ENCODE results near the gene PRPF4. TPM values are rescaled to one million over a fixed set of nuclear protein-coding genes. Genes with fewer than 3 reads are reported as not detected.
"Not testable (repeated sequence)": the region's sequence is repeated elsewhere in the genome, so short reads cannot be mapped to it uniquely, and the experiment has no call there.

PRPF4 gene
- polyA plus RNA-seq, 2 donors = 5.1 to 11.3 TPM

DNA sequence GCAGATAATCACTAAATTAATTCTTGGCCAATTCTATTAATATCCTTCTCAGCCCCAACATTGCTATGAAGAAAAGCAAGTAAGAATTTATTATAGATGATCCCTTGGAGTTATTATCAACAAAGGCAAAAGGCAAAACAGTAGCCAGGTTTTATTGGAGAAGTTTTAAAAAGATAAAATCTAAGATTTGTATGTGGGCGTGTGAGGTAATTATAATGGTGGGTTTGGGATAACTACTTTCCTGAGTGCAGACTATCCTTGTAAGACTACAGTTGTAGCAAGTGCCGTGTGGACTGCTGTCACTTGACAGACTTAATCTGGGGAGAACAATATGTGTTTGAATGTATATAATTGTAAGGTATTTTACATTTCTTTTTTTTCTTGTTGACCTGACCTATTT lies 30.9 kb upstream of the PRPF4 start:
- Histone ChIP-seq H3K27me3 (ENCODE audit: control insufficient read depth in 1 of 2, insufficient read depth in 2 of 2, low read length in 2 of 2) (no peaks in the 10 kb centered on the region), H3K27ac (ENCODE audit: low read depth in 2 of 2, low read length in 1 of 2) (no peak overlapping the region), H3K9me3 (ENCODE audit: control insufficient read depth in 2 of 2, insufficient read depth in 1 of 2, low read depth in 1 of 2, low read length in 1 of 2) (no peaks in the 10 kb centered on the region), H3K36me3 (ENCODE audit: control insufficient read depth in 2 of 2, insufficient read depth in 2 of 2, low read length in 1 of 2) (no peaks in the 10 kb centered on the region), H3K4me3 (ENCODE audit: low read depth in 1 of 2, low read length in 2 of 2) (no peak overlapping the region), H3K4me1 (ENCODE audit: control insufficient read depth in 2 of 2, insufficient read depth in 2 of 2, low read length in 1 of 2) (no peaks in the 10 kb centered on the region)
- 81 to 93% methylated on average over 2 of the region's 2 CpGs for WGBS, 2 donors

DNA sequence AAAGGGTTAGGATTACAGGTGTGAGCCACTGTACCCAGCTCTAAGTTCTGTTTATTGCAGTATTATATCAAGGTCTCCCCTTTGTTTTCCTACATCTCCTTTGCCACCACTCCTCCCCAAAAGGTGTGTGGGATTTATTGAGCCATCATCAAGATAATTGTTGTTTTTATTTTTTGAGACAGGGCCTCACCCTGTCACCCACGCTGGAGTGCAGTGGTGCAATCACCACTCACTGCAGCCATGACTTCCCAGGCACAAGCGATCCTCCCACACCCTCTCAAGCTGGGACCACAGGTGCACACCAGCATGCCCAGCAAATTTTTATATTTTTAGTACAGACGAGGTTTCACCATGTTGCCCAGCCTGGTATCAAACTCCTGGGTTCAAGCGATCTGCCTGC lies 29.6 kb upstream of the PRPF4 start:
- no peaks in the 10 kb centered on the region for H3K9me3 ChIP-seq (ENCODE audit: control insufficient read depth in 2 of 2, insufficient read depth in 1 of 2, low read depth in 1 of 2, low read length in 1 of 2)
- no peaks in the 10 kb centered on the region for H3K36me3 ChIP-seq (ENCODE audit: control insufficient read depth in 2 of 2, insufficient read depth in 2 of 2, low read length in 1 of 2)
- no peak overlapping the region for H3K4me3 ChIP-seq (ENCODE audit: low read depth in 1 of 2, low read length in 2 of 2)
- WGBS, 2 donors = 88 to 92% methylated on average over 4 of the region's 4 CpGs
- no peaks in the 10 kb centered on the region for H3K27me3 ChIP-seq (ENCODE audit: control insufficient read depth in 1 of 2, insufficient read depth in 2 of 2, low read length in 2 of 2)
- H3K4me1 ChIP-seq (ENCODE audit: control insufficient read depth in 2 of 2, insufficient read depth in 2 of 2, low read length in 1 of 2) = no peaks in the 10 kb centered on the region
- H3K27ac ChIP-seq (ENCODE audit: low read depth in 2 of 2, low read length in 1 of 2) = no peak overlapping the region

DNA sequence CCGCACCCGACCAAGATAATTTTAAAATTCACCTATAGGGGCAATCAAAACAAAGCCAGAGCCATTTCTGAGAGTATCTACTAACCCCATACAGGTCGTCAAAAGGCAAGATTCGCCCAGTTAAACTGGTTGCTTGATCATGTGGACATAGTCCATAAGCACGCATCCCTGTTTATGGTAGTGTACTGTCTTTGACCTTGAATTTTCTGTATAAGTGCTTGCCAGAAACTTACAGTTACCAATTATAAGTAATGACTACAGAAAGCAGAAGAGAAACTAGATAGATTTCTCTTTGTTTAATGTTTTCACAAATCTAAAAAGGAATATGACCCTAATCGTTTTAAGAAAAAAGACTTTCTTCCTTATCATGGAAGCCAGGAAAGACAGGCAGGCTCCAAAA lies 28.5 kb upstream of the PRPF4 start:
- WGBS, 2 donors = 88 to 91% methylated on average over 6 of the region's 6 CpGs
- no peaks in the 10 kb centered on the region for H3K9me3 ChIP-seq (ENCODE audit: control insufficient read depth in 2 of 2, insufficient read depth in 1 of 2, low read depth in 1 of 2, low read length in 1 of 2)
- H3K36me3 ChIP-seq (ENCODE audit: control insufficient read depth in 2 of 2, insufficient read depth in 2 of 2, low read length in 1 of 2) = no peaks in the 10 kb centered on the region
- H3K4me3 ChIP-seq (ENCODE audit: low read depth in 1 of 2, low read length in 2 of 2) = no peak overlapping the region
- H3K27me3 ChIP-seq (ENCODE audit: control insufficient read depth in 1 of 2, insufficient read depth in 2 of 2, low read length in 2 of 2) = no peaks in the 10 kb centered on the region
- H3K27ac ChIP-seq (ENCODE audit: low read depth in 2 of 2, low read length in 1 of 2) = no peak overlapping the region
- no peaks in the 10 kb centered on the region for H3K4me1 ChIP-seq (ENCODE audit: control insufficient read depth in 2 of 2, insufficient read depth in 2 of 2, low read length in 1 of 2)

DNA sequence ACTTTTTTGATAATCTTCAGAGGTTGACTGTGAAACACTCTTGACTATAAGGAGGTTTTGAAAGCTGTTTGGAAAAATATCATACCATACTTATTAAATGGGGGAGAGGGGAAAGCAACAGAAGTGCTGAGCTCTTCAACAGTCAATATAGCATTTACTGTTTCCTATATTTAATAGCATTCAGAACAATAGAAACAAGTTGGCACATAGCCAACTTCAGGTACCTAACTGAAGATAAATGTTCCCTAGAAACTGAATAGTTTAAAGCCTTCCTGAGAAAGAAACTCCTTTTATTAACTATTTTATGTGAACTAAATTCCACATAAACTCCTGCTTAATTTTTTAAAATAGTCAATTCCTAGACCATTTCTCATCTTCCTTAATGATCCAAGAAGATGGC lies 27.8 kb upstream of the PRPF4 start:
- Histone ChIP-seq H3K4me3 (ENCODE audit: low read depth in 1 of 2, low read length in 2 of 2) (no peak overlapping the region), H3K9me3 (ENCODE audit: control insufficient read depth in 2 of 2, insufficient read depth in 1 of 2, low read depth in 1 of 2, low read length in 1 of 2) (no peaks in the 10 kb centered on the region), H3K4me1 (ENCODE audit: control insufficient read depth in 2 of 2, insufficient read depth in 2 of 2, low read length in 1 of 2) (no peaks in the 10 kb centered on the region), H3K36me3 (ENCODE audit: control insufficient read depth in 2 of 2, insufficient read depth in 2 of 2, low read length in 1 of 2) (no peaks in the 10 kb centered on the region), H3K27ac (ENCODE audit: low read depth in 2 of 2, low read length in 1 of 2) (no peak overlapping the region), H3K27me3 (ENCODE audit: control insufficient read depth in 1 of 2, insufficient read depth in 2 of 2, low read length in 2 of 2) (no peaks in the 10 kb centered on the region)

DNA sequence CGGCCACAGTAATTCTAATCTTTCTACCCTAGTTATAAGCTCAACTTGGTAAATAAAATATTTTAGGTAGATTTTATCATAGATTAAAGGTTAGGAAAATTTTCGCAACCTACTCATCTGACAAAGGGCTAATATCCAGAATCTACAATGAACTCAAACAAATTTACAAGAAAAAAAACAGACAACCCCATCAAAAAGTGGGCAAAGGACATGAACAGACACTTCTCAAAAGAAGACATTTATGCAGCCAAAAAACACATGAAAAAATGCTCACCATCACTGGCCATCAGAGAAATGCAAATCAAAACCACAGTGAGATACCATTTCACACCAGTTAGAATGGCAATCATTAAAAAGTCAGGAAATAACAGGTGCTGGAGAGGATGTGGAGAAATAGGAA lies 25.8 kb upstream of the PRPF4 start:
- WGBS, 2 donors = 98% methylated on average over 2 of the region's 2 CpGs
- H3K4me1 ChIP-seq (ENCODE audit: control insufficient read depth in 2 of 2, insufficient read depth in 2 of 2, low read length in 1 of 2); H3K27me3 ChIP-seq (ENCODE audit: control insufficient read depth in 1 of 2, insufficient read depth in 2 of 2, low read length in 2 of 2): not testable (repeated sequence)

DNA sequence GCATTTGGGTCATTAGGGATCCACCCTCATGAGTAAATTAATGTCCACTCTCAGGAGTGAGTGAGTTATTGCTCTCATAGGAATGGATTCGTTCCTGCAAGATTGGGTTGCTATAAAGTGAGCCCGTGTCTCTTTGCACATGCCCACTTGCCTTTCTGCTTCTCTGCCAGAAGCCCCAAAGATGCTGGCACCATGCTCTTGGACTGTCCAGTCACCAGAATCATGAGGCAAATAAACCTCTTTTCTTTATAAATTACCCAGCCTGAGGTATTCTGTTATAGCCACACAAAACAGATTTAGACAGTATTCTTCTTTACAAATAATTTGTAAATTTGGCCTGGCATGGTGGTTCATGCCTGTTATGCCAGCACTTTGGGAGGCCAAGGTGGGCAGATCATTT lies 24.7 kb upstream of the PRPF4 start:
- H3K27ac ChIP-seq (ENCODE audit: low read depth in 2 of 2, low read length in 1 of 2) = no peak overlapping the region
- H3K36me3 ChIP-seq (ENCODE audit: control insufficient read depth in 2 of 2, insufficient read depth in 2 of 2, low read length in 1 of 2) = no peaks in the 10 kb centered on the region
- WGBS, 2 donors = 96 to 98% methylated on average over 2 of the region's 2 CpGs
- no peaks in the 10 kb centered on the region for H3K9me3 ChIP-seq (ENCODE audit: control insufficient read depth in 2 of 2, insufficient read depth in 1 of 2, low read depth in 1 of 2, low read length in 1 of 2)
- H3K4me1 ChIP-seq (ENCODE audit: control insufficient read depth in 2 of 2, insufficient read depth in 2 of 2, low read length in 1 of 2) = no peaks in the 10 kb centered on the region
- H3K4me3 ChIP-seq (ENCODE audit: low read depth in 1 of 2, low read length in 2 of 2) = no peak overlapping the region
- H3K27me3 ChIP-seq (ENCODE audit: control insufficient read depth in 1 of 2, insufficient read depth in 2 of 2, low read length in 2 of 2) = no peaks in the 10 kb centered on the region

More for the DNA sequence above, 25.8 kb upstream of the PRPF4 start:
- not testable (repeated sequence) for H3K9me3 ChIP-seq (ENCODE audit: control insufficient read depth in 2 of 2, insufficient read depth in 1 of 2, low read depth in 1 of 2, low read length in 1 of 2); H3K27ac ChIP-seq (ENCODE audit: low read depth in 2 of 2, low read length in 1 of 2); H3K36me3 ChIP-seq (ENCODE audit: control insufficient read depth in 2 of 2, insufficient read depth in 2 of 2, low read length in 1 of 2); H3K4me3 ChIP-seq (ENCODE audit: low read depth in 1 of 2, low read length in 2 of 2)

DNA sequence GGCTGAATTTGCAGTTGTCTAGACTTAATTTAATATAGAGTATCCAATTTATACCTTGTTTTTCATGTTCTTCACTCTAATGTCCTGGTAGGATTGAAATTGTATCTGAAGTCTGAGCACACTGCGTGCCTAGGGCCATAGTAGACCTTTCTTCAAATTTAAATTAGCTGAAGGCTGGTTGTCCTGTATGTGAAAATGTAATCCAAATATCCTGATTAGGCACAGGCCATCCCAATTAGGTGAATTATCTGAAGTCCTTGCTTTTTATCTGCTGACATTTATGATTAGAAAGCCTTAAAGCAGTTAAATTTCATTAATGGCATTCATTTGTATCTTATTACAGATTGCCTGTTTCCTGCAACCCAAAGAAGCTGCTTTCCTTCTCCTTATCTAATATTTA lies 20.5 kb upstream of the PRPF4 start:
- WGBS, 2 donors = 99 to 100% methylated on average over 1 of the region's 1 CpG

DNA sequence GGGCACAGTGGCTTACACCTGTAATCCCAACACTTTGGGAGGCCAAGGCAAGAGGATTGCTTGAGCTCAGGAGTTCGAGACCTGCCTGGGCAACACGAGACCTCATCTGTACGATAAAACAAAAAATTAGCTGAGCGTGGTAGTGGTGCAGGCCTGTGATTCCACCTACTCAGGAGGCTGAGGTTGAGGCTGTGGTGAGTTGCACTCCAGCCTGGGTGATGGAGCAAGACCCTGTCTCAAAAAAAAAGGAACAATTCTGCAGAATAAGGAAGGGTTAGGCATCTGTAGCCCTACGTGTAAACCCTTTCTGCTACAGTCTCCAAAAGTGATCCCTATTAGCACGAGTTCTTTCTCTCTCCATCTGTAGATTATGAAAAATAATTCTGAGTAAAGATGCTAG lies 20.0 kb upstream of the PRPF4 start:
- H3K27ac ChIP-seq (ENCODE audit: low read depth in 2 of 2, low read length in 1 of 2) = no peak overlapping the region
- H3K4me3 ChIP-seq (ENCODE audit: low read depth in 1 of 2, low read length in 2 of 2) = no peak overlapping the region
- H3K9me3 ChIP-seq (ENCODE audit: control insufficient read depth in 2 of 2, insufficient read depth in 1 of 2, low read depth in 1 of 2, low read length in 1 of 2) = no peaks in the 10 kb centered on the region
- 94% methylated on average over 6 of the region's 6 CpGs for WGBS, 2 donors
- H3K4me1 ChIP-seq (ENCODE audit: control insufficient read depth in 2 of 2, insufficient read depth in 2 of 2, low read length in 1 of 2) = no peaks in the 10 kb centered on the region
- H3K36me3 ChIP-seq (ENCODE audit: control insufficient read depth in 2 of 2, insufficient read depth in 2 of 2, low read length in 1 of 2) = peaks cover 8 to 10% of the 10 kb centered on the region in 2 donors
- no peaks in the 10 kb centered on the region for H3K27me3 ChIP-seq (ENCODE audit: control insufficient read depth in 1 of 2, insufficient read depth in 2 of 2, low read length in 2 of 2)

More for the DNA sequence above, 20.5 kb upstream of the PRPF4 start:
- H3K9me3 ChIP-seq (ENCODE audit: control insufficient read depth in 2 of 2, insufficient read depth in 1 of 2, low read depth in 1 of 2, low read length in 1 of 2) = no peaks in the 10 kb centered on the region
- no peaks in the 10 kb centered on the region for H3K4me1 ChIP-seq (ENCODE audit: control insufficient read depth in 2 of 2, insufficient read depth in 2 of 2, low read length in 1 of 2)
- H3K27ac ChIP-seq (ENCODE audit: low read depth in 2 of 2, low read length in 1 of 2) = no peak overlapping the region
- H3K36me3 ChIP-seq (ENCODE audit: control insufficient read depth in 2 of 2, insufficient read depth in 2 of 2, low read length in 1 of 2) = peaks cover 3 to 9% of the 10 kb centered on the region in 2 donors
- no peaks in the 10 kb centered on the region for H3K27me3 ChIP-seq (ENCODE audit: control insufficient read depth in 1 of 2, insufficient read depth in 2 of 2, low read length in 2 of 2)
- H3K4me3 ChIP-seq (ENCODE audit: low read depth in 1 of 2, low read length in 2 of 2) = no peak overlapping the region

DNA sequence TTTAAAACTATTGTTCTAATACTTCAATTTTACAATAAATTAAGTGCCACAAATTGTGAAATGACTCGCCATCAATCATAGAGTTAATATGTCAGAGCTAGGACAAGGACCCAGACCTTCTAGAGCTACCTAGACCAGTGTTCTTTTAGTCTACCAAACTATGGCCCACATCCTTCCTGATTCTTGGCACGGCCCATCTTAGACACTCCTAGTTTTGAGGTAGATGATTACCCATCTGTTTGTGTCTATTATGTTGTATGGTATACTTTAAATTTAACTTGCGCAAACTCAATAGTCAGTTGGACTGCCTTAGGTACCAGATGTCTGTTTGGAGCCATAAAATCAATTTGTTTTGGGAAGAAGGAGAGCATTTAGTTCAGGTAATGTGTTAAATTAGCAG lies 17.6 kb upstream of the PRPF4 start:
- no peaks in the 10 kb centered on the region for H3K27me3 ChIP-seq (ENCODE audit: control insufficient read depth in 1 of 2, insufficient read depth in 2 of 2, low read length in 2 of 2)
- no peaks in the 10 kb centered on the region for H3K9me3 ChIP-seq (ENCODE audit: control insufficient read depth in 2 of 2, insufficient read depth in 1 of 2, low read depth in 1 of 2, low read length in 1 of 2)
- 93 to 96% methylated on average over 3 of the region's 3 CpGs for WGBS, 2 donors
- H3K4me3 ChIP-seq (ENCODE audit: low read depth in 1 of 2, low read length in 2 of 2) = no peak overlapping the region
- H3K4me1 ChIP-seq (ENCODE audit: control insufficient read depth in 2 of 2, insufficient read depth in 2 of 2, low read length in 1 of 2) = no peaks in the 10 kb centered on the region
- H3K27ac ChIP-seq (ENCODE audit: low read depth in 2 of 2, low read length in 1 of 2) = no peak overlapping the region
- peaks cover 8 to 13% of the 10 kb centered on the region in 2 donors for H3K36me3 ChIP-seq (ENCODE audit: control insufficient read depth in 2 of 2, insufficient read depth in 2 of 2, low read length in 1 of 2)

DNA sequence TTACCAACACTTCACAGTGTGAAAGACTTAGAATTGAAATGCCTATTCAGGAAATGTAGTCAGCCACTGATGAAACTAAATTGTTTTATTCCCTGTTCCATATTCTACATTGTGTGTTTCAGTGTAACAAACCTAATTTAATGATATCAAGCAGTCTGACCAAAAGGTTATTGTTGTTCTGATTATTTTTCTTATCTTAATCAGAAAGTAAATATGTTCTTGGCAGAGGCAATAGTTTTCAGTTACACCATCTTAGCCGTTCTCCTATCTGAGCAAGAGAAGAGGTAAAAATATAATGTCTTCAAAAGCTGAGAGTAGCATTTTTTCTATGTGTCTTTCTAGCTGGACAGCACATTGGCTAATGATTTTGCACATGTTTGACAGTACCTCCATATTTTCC lies 17.2 kb upstream of the PRPF4 start:
- Histone ChIP-seq H3K27ac (ENCODE audit: low read depth in 2 of 2, low read length in 1 of 2) (no peak overlapping the region), H3K27me3 (ENCODE audit: control insufficient read depth in 1 of 2, insufficient read depth in 2 of 2, low read length in 2 of 2) (no peaks in the 10 kb centered on the region), H3K9me3 (ENCODE audit: control insufficient read depth in 2 of 2, insufficient read depth in 1 of 2, low read depth in 1 of 2, low read length in 1 of 2) (no peaks in the 10 kb centered on the region), H3K36me3 (ENCODE audit: control insufficient read depth in 2 of 2, insufficient read depth in 2 of 2, low read length in 1 of 2) (peaks cover 8 to 13% of the 10 kb centered on the region in 2 donors), H3K4me1 (ENCODE audit: control insufficient read depth in 2 of 2, insufficient read depth in 2 of 2, low read length in 1 of 2) (no peaks in the 10 kb centered on the region), H3K4me3 (ENCODE audit: low read depth in 1 of 2, low read length in 2 of 2) (no peak overlapping the region)
- WGBS, 2 donors = 76 to 84% methylated on average over 1 of the region's 1 CpG

Measured in esophagus (tissue), 2 donors.